ENCODE data around the gene SHB.
A peak's percentile ranks its signal among the peaks of the same experiment; 100 is the strongest.

The SHB gene

GRCh38 chr9:38042626-38043357, 26.2 kb downstream of the SHB start:
- DNase-seq (ENCODE audit: low read depth): no peak

- DNase-seq (ENCODE audit: low read depth): no peak
These were observed 27.3 kb downstream of the SHB start for GRCh38 chr9:38041564-38042243.

GRCh38 chr9:38039907-38040682, 28.9 kb downstream of the SHB start:
- DNase-seq (ENCODE audit: low read depth): no peak

GRCh38 chr9:38039090-38039906, 29.7 kb downstream of the SHB start:
- peak; percentile 91 for DNase-seq (ENCODE audit: low read depth)

- no peak for DNase-seq (ENCODE audit: low read depth)
These were observed 30.5 kb downstream of the SHB start for GRCh38 chr9:38038307-38039089.

- no peak for DNase-seq (ENCODE audit: low read depth)
These were observed 31.1 kb downstream of the SHB start for GRCh38 chr9:38037981-38038306.

GRCh38 chr9:38036359-38037084, 32.5 kb downstream of the SHB start:
- peak; percentile 74 for DNase-seq (ENCODE audit: low read depth)

- peak; percentile 88 for DNase-seq (ENCODE audit: low read depth)
These were observed 33.2 kb downstream of the SHB start for GRCh38 chr9:38035873-38036272.

- DNase-seq (ENCODE audit: low read depth): no peak
These were observed 35.1 kb downstream of the SHB start for GRCh38 chr9:38033941-38034340.

- DNase-seq (ENCODE audit: low read depth): no peak
These were observed 36.5 kb downstream of the SHB start for GRCh38 chr9:38032266-38033110.

- no peak for DNase-seq (ENCODE audit: low read depth)
These were observed 37.4 kb downstream of the SHB start for GRCh38 chr9:38031594-38031993.

- DNase-seq (ENCODE audit: low read depth): no peak
These were observed 38.4 kb downstream of the SHB start for GRCh38 chr9:38030658-38031057.

- no peak for DNase-seq (ENCODE audit: low read depth)
These were observed 39.0 kb downstream of the SHB start for GRCh38 chr9:38029915-38030638.

GRCh38 chr9:38027714-38028113, 41.3 kb downstream of the SHB start:
- DNase-seq (ENCODE audit: low read depth): no peak

GRCh38 chr9:38026840-38027527, 42.0 kb downstream of the SHB start:
- peak; percentile 45 for DNase-seq (ENCODE audit: low read depth)

- DNase-seq (ENCODE audit: low read depth): peak; percentile 99
These were observed 42.8 kb downstream of the SHB start for GRCh38 chr9:38026021-38026809.

- no peak for DNase-seq (ENCODE audit: low read depth)
These were observed 43.9 kb downstream of the SHB start for GRCh38 chr9:38025166-38025565.
